ENCODE data around the gene AGO4.
"Not testable (repeated sequence)": the region's sequence is repeated elsewhere in the genome, so short reads cannot be mapped to it uniquely, and the experiment has no call there.

The AGO4 gene

GRCh38 chr1:35810096-35810881 lies 2.5 kb downstream of the AGO4 start:
- peak; percentile 57 for DNase-seq (ENCODE audit: low read depth)

DNA sequence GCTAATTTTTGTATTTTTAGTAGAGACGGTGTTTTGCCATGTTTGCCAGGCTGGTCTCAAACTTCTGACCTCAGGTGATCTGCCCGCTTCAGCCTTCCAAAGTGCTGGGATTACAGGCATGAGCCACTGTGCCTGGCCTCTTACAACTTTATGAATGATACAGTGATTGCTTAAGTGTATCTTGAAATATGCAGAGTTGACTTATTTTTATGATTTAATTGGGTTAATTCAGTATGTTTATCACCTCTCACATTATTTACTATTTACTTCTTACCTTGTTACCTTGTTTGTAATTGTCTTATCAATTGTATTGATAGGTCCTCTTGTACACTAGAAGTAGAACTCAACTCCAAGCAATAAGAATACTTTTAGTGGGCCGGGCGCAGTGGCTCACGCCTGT lies 4.9 kb downstream of the AGO4 start:
- not testable (repeated sequence) for DNase-seq (ENCODE audit: low read depth)

GRCh38 chr1:35825255-35825654 lies 17.4 kb downstream of the AGO4 start:
- DNase-seq (ENCODE audit: low read depth) = no peak

DNA sequence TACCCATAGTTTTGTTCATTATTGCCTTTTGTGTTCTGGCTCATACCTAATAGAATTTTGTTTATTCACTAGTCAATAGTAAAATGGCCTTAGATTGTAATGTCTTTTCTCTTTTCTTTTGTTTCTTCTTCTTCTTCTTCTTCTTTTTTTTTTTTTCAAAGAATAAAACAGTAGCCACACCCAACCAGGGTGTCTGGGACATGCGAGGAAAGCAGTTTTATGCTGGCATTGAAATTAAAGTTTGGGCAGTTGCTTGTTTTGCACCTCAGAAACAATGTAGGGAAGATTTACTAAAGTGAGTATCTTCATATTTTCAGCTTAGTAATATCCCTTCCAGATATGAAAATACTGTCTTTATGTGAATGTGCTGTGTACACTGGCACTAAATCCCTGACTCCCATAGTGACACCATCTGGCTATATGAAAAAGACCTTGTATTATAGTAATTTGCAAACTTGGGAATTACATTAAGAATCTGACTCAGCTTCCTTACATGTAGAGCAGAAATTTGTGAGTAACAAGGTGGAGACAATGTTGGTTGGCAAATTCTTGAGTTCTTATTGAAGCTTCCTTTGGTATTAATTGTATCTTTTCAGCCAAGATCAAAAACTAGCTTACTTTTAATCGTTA lies 24.6 kb downstream of the AGO4 start:
- peak; percentile 35 for DNase-seq (ENCODE audit: low read depth)

DNA sequence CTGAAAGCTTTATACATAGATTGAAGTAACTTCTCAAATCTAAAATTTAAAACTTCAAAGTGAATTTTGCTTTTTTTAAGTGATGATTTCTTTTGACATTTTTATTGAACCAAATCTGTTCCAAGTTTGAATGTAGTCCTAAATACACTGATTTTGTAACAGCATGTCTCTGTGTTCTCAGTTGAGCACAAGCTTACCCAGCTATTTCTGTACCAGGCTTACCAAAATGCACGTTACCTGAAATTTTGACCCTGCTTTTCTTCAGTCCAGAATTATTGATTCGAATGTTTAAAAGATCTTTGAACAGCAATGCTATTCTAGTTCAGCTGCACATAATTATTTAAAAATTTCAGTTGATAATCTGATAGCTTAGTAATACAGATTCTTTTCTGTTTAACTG lies 25.6 kb downstream of the AGO4 start:
- no peak for DNase-seq (ENCODE audit: low read depth)

GRCh38 chr1:35834218-35834617 lies 26.4 kb downstream of the AGO4 start:
- DNase-seq (ENCODE audit: low read depth) = no peak

DNA sequence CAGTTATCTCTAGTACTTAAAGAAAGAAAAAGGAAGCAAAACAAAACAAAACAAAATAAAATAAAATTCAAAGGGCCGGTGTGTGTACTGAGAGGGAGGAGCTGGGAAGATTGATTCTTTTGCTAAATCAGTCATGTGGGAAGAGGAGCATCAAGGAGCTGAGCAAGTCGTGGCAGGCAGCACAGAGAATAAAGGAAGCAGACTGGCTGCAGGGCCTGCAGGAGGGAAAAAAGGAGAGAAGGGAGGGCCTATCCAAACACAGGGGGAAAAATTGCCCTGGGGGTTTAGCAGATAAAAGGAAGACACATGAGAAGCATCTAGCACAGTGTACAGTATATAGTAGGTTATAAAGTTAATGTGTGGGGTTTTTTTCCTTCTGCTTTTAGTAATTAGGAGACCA lies 27.6 kb downstream of the AGO4 start:
- no peak for DNase-seq (ENCODE audit: low read depth)

DNA sequence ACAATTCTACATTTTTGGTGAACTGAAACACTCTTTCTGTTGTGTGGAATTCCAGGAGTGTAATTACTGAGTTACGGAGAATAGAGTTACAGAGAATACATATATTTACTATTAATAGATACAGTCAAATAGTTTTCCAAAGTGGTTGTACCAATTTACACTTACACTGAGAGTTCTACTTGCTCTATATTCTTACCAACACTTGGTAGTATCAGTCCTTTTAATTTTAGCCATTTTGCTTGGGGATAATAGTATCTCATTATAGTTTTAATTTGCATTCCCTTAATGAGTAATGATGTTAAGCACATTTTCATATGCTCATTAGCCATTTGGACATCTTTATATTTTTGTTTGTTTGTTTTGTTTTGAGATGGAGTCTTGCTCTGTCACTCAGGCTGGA lies 28.9 kb downstream of the AGO4 start:
- DNase-seq (ENCODE audit: low read depth) = no peak

- no peak for DNase-seq (ENCODE audit: low read depth)
Observed at GRCh38 chr1:35838693-35839245, 31.0 kb downstream of the AGO4 start.

GRCh38 chr1:35844826-35845225 lies 37.0 kb downstream of the AGO4 start:
- no peak for DNase-seq (ENCODE audit: low read depth)

DNA sequence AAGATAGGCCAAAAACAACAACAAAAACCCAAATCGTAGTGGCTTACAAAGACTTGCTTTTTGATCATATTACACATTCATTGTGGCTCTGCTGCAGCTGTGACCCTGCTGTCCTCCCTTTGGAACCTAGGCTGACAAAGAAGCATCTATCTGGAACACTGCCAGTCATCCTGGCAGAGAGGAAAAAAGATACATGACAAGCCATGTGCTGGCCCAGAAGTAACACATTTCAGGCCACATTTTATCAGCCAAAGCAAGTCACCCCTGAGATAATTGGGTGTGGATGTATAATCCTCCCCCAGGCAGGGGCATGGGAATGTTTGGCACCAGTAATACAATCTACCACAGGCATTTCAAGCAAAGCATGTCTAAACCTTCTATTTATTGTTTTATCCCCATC lies 38.0 kb downstream of the AGO4 start:
- no peak for DNase-seq (ENCODE audit: low read depth)

GRCh38 chr1:35847935-35848565 lies 40.2 kb downstream of the AGO4 start:
- DNase-seq (ENCODE audit: low read depth) = no peak

DNA sequence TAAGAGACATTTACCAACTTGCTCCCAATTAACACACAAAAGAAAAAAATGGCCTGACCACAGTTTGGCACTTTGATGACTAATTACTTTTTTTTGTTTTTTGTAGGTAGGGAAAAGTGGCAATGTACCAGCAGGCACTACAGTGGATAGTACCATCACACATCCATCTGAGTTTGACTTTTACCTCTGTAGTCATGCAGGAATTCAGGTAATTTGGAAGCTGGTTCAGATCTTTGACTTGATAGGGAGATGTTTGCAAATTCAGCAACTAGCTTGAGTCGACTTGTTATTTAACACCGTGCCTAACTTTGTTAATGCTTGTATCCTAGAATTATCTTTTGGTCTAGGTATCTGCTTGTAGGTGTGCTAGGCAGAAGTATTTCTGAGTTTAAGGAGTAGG lies 42.2 kb downstream of the AGO4 start:
- DNase-seq (ENCODE audit: low read depth) = no peak

- DNase-seq (ENCODE audit: low read depth) = no peak
Observed at GRCh38 chr1:35850716-35851115, 42.9 kb downstream of the AGO4 start.

- DNase-seq (ENCODE audit: low read depth) = no peak
Observed at GRCh38 chr1:35851132-35851869, 43.5 kb downstream of the AGO4 start.

GRCh38 chr1:35852241-35852640 lies 44.4 kb downstream of the AGO4 start:
- no peak for DNase-seq (ENCODE audit: low read depth)

GRCh38 chr1:35854989-35855700 lies 47.3 kb downstream of the AGO4 start:
- no peak for DNase-seq (ENCODE audit: low read depth)

DNA sequence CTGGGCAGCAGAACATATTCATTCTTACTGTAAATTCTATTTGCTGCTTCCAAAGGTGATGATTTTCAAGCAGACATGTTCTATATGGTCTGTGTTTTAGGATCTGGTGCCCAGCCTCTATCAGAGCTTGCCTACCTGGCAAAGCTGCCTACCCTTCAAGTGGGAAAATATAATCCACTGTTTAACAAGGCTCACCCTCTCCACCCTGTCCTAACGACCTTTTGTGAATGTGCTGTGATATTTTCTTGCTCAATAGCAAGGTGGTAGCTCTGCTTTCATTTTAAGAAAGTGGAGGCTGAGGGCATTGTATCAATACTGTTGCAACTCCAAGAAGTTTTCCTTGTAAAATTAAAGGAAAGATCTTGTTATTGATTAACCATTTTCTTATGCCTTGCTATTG lies 49.1 kb downstream of the AGO4 start:
- DNase-seq (ENCODE audit: low read depth) = no peak

DNA sequence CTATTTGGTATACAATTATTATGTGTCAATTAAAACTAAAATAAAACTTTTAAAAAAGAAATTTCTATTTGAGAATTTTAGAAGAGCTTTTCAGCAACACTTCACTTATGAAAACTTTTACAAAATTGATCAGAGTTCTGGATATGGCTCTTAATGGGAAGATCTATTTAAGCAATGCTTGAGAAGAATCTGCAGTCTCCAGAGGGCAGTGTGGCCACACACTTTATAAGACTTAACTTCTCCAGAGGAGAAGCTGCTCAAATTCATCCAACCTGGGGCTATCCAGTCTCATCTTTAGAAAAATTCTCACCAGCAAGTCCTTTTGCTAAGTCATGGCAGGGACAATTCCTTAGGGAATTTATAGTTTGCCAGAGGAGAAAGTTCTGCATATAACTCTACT lies 50.0 kb downstream of the AGO4 start:
- peak; percentile 39 for DNase-seq (ENCODE audit: low read depth)

DNA sequence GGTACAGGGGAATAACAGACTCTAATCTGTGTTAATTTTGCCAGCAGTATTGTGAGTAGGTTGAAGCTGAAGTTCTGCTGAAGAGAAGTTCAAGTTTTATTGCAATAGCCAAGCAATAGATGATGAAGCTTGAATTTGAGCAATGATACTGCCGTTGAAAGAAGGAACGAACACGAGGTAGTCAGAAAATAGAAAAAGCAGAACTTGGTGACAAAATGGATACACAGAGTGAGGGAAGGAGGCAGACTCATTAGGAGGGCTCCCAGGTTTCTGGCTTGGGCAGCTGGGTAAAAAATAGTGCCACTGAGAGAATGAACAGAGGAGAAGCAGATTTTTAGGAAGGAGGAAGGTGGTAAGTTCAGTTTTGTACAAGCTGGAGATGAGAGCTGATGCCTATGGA lies 52.9 kb downstream of the AGO4 start:
- DNase-seq (ENCODE audit: low read depth) = no peak

GRCh38 chr1:35863136-35863535 lies 55.3 kb downstream of the AGO4 start:
- no peak for DNase-seq (ENCODE audit: low read depth)
